ENCODE results near the gene F11.

The F11 gene

DNA sequence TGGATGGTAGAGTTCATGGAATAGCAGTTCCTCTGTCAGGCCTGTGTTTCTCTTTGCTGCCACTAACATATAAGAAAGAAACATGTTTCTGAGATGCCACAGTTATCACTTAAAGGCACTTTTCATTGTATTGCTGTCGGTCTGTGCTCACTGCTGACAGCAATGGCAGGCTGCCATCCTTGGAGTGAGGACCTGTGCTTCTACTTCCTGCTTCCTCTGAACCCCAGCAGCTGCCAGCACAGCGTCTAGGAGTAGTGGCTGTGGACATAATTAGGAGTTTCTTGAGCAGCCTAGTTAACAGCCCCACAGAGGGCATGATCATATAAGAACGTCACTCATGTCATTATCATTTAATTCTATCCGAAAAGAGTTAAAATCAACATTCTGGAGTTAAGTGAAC, 30.5 kb downstream of the F11 start:
- Histone ChIP-seq H3K4me1 (ENCODE audit: low read length) (no peaks in the 10 kb centered on the region), H3K27me3 (ENCODE audit: low read depth, low read length) (no peaks in the 10 kb centered on the region), H3K4me3 (ENCODE audit: low read length) (no peak overlapping the region), H3K79me2 (ENCODE audit: low read length) (no peaks in the 10 kb centered on the region), H2AFZ (ENCODE audit: low read depth, low read length) (no peak overlapping the region), H3K36me3 (replicated peaks; ENCODE audit: low read depth, low read length) (no peaks in the 10 kb centered on the region), H4K20me1 (ENCODE audit: insufficient read depth, low read length) (no peaks in the 10 kb centered on the region), H3K9me3 (ENCODE audit: insufficient read depth, low read length) (no peaks in the 10 kb centered on the region), H3K4me2 (ENCODE audit: low read length) (no peak overlapping the region), H3K27ac (ENCODE audit: low read length) (no peak overlapping the region), H3K9ac (ENCODE audit: low read length) (no peak overlapping the region)
- TF ChIP-seq EZH2phosphoT487 (IDR thresholded peaks at IDR 0.05; ENCODE audit: low read depth): no peak
- TF ChIP-seq, protein P1, sequence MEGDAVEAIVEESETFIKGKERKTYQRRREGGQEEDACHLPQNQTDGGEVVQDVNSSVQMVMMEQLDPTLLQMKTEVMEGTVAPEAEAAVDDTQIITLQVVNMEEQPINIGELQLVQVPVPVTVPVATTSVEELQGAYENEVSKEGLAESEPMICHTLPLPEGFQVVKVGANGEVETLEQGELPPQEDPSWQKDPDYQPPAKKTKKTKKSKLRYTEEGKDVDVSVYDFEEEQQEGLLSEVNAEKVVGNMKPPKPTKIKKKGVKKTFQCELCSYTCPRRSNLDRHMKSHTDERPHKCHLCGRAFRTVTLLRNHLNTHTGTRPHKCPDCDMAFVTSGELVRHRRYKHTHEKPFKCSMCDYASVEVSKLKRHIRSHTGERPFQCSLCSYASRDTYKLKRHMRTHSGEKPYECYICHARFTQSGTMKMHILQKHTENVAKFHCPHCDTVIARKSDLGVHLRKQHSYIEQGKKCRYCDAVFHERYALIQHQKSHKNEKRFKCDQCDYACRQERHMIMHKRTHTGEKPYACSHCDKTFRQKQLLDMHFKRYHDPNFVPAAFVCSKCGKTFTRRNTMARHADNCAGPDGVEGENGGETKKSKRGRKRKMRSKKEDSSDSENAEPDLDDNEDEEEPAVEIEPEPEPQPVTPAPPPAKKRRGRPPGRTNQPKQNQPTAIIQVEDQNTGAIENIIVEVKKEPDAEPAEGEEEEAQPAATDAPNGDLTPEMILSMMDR (IDR thresholded peaks at IDR 0.05; ENCODE audit: low read depth, low read length): no peak

DNA sequence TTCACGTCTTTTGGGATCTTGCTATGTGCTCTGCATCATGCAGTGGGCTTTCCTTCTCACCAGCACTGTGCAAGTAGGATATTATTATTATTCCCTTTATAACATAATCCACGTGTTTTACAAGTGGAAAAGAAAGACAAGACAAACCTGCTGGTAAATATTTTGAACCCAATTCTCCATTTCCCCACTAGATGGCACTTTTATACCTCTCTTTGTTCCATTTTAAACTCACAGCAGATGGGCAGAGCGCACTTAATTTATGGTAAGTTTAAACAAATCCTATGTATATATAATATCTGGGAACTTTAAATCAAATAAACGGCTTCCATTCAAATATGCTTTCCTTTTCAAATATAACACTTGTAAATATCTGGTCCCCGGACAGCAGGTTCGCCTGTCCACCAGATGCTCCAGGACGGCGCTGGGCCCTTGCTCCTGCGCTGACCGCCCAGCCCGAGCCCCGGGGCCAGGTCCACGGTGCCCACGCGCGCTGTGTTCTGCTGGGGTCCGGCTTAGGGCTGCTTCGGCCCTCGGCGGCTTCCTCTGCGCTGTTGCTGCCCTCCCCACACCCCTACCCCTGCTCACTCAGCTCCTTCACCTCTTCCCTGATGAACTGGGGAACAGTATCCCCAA, 31.1 kb downstream of the F11 start:
- no peaks in the 10 kb centered on the region for H4K20me1 ChIP-seq (ENCODE audit: insufficient read depth, low read length)
- no peak overlapping the region for H3K9ac ChIP-seq (ENCODE audit: low read length)
- no peak for TF ChIP-seq EZH2phosphoT487 (IDR thresholded peaks at IDR 0.05; ENCODE audit: low read depth)
- TF ChIP-seq, protein P1 (IDR thresholded peaks at IDR 0.05; ENCODE audit: low read depth, low read length): peak; percentile 42; the same call in 1 of the 2 replicates
- no peak overlapping the region for H3K27ac ChIP-seq (ENCODE audit: low read length)
- no peaks in the 10 kb centered on the region for H3K4me1 ChIP-seq (ENCODE audit: low read length)
- H2AFZ ChIP-seq (ENCODE audit: low read depth, low read length): no peak overlapping the region
- H3K9me3 ChIP-seq (ENCODE audit: insufficient read depth, low read length): no peaks in the 10 kb centered on the region
- no peaks in the 10 kb centered on the region for H3K27me3 ChIP-seq (ENCODE audit: low read depth, low read length)
- no peak overlapping the region for H3K4me2 ChIP-seq (ENCODE audit: low read length)
- no peak overlapping the region for H3K4me3 ChIP-seq (ENCODE audit: low read length)
- H3K79me2 ChIP-seq (ENCODE audit: low read length): no peaks in the 10 kb centered on the region
- H3K36me3 ChIP-seq (replicated peaks; ENCODE audit: low read depth, low read length): no peaks in the 10 kb centered on the region

DNA sequence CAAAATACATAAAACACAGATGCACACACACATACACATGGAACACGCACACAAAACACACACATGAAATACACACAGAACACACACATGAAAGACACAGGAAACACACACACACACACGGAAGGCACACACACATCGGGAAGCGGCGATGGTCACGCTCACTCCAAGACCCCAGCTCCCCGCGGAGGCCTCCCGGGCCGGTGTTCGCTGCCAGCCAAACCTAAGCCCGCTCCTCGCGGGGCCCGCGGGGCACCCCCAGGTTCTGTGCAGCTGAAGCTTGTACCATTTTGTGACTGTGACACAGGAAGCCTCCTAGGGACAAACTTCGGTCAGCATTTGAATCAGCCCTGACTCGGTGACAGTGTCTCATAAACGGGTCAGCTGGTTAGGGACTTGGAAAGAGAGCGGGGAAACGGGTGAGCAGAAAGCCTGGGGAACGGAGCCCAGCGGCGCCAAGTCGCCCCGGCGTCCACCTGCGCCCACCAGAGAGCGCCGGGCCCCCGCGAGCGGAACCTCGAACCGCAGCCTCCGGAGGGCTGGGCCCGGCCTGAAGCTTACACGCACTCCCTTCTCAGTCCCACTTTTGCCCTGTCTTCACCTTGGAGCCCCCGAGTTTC, 32.1 kb downstream of the F11 start:
- H3K27me3 ChIP-seq (ENCODE audit: low read depth, low read length): no peaks in the 10 kb centered on the region
- H3K79me2 ChIP-seq (ENCODE audit: low read length): no peaks in the 10 kb centered on the region
- H3K9me3 ChIP-seq (ENCODE audit: insufficient read depth, low read length): no peaks in the 10 kb centered on the region
- H3K4me1 ChIP-seq (ENCODE audit: low read length): no peaks in the 10 kb centered on the region
- no peaks in the 10 kb centered on the region for H3K36me3 ChIP-seq (replicated peaks; ENCODE audit: low read depth, low read length)
- H3K9ac ChIP-seq (ENCODE audit: low read length): no peak overlapping the region
- H4K20me1 ChIP-seq (ENCODE audit: insufficient read depth, low read length): no peaks in the 10 kb centered on the region
- no peak overlapping the region for H3K27ac ChIP-seq (ENCODE audit: low read length)
- no peak overlapping the region for H3K4me3 ChIP-seq (ENCODE audit: low read length)
- TF ChIP-seq, protein P1 (IDR thresholded peaks at IDR 0.05; ENCODE audit: low read depth, low read length): no peak
- no peak for TF ChIP-seq EZH2phosphoT487 (IDR thresholded peaks at IDR 0.05; ENCODE audit: low read depth)
- H2AFZ ChIP-seq (ENCODE audit: low read depth, low read length): no peak overlapping the region
- H3K4me2 ChIP-seq (ENCODE audit: low read length): no peak overlapping the region

DNA sequence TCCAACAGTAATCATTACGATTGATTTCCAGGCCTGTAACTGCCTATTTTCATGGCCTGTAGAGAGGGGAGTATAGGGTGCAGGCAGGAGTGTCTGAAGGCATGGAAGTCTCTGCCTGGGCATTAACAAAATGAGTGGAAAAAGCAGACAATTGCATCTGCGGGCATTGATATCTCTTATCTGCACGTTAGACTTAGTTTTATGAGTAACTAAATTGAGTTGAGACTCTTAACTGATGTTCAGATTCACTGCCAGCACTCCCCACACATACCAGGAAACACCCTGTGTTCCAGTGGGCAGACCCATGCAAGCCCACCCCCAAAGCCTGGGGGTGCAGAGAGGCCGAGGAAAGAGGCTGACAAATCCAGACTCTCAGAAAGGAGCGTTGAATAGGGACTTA, 33.3 kb downstream of the F11 start:
- H3K9ac ChIP-seq (ENCODE audit: low read length): no peak overlapping the region
- no peaks in the 10 kb centered on the region for H3K79me2 ChIP-seq (ENCODE audit: low read length)
- no peaks in the 10 kb centered on the region for H3K27me3 ChIP-seq (ENCODE audit: low read depth, low read length)
- TF ChIP-seq, protein P1 (IDR thresholded peaks at IDR 0.05; ENCODE audit: low read depth, low read length): no peak
- TF ChIP-seq EZH2phosphoT487 (IDR thresholded peaks at IDR 0.05; ENCODE audit: low read depth): no peak
- no peaks in the 10 kb centered on the region for H3K36me3 ChIP-seq (replicated peaks; ENCODE audit: low read depth, low read length)
- H3K27ac ChIP-seq (ENCODE audit: low read length): no peak overlapping the region
- no peak overlapping the region for H2AFZ ChIP-seq (ENCODE audit: low read depth, low read length)
- H4K20me1 ChIP-seq (ENCODE audit: insufficient read depth, low read length): no peaks in the 10 kb centered on the region
- H3K4me1 ChIP-seq (ENCODE audit: low read length): no peaks in the 10 kb centered on the region
- H3K4me3 ChIP-seq (ENCODE audit: low read length): no peak overlapping the region
- no peak overlapping the region for H3K4me2 ChIP-seq (ENCODE audit: low read length)
- H3K9me3 ChIP-seq (ENCODE audit: insufficient read depth, low read length): no peaks in the 10 kb centered on the region

Measured in OCI-LY3 (cell line).